IMR-90 (cell line): ENCODE data around the gene FLVCR2.

Experiments
- CTCF ChIP-seq: conservative IDR thresholded peaks from 2 replicates; pipeline ENCODE4 v1.5.1; 2012; ENCODE audit warnings: mild to moderate bottlenecking, low read depth, low read length, improper control_type of control experiment
- RCOR1 ChIP-seq: IDR thresholded peaks from 2 replicates; pipeline ENCODE4 v1.6.1; 2012; ENCODE audit warnings: mild to moderate bottlenecking, low read length, improper control_type of control experiment; ENCODE audit not compliant: insufficient replicate concordance
- RFX5 ChIP-seq: IDR thresholded peaks from 2 replicates; pipeline ENCODE4 v1.8.0; 2012; ENCODE audit warnings: low read depth, mild to moderate bottlenecking, low read length, moderate library complexity
- TF ChIP-seq, protein P1 (sequence below): fragments of 150-350 bp; IDR thresholded peaks from 2 replicates; pipeline ENCODE4 v1.6.1; 2017; ENCODE audit warnings: mild to moderate bottlenecking, antibody characterized with exemption, low read length, low read depth

DNA sequence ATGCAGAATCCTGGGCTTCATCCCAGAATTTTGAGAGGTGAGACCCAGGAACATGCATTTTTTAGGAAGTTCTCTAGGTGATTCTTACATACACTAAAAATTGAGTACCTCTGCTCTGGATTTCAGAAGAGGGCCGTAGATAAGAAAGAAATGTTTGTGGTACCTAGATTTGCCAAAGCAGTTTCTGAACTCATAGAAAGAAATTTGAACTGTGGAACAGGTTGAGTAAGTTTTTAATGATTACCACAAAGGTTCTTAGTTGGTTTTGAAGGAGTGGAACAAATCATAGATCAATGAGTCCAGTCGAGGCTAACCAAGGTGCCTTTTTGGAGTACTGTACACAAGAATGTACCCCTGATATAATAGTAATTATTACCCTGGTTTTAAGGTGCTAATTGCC, 107.5 kb downstream of the FLVCR2 start:
- TF ChIP-seq RCOR1 (no peak), CTCF (no peak), RFX5 (no peak)
- TF ChIP-seq, protein P1, sequence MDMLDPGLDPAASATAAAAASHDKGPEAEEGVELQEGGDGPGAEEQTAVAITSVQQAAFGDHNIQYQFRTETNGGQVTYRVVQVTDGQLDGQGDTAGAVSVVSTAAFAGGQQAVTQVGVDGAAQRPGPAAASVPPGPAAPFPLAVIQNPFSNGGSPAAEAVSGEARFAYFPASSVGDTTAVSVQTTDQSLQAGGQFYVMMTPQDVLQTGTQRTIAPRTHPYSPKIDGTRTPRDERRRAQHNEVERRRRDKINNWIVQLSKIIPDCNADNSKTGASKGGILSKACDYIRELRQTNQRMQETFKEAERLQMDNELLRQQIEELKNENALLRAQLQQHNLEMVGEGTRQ, result no peak
